ENCODE data around the gene SMIM24.

The SMIM24 gene

GRCh38 chr19:3426433-3426832 is 53.9 kb downstream of the SMIM24 start:
- no peak for DNase-seq
